Stomach (tissue), 9 donors: ENCODE measurements around the gene ZMYM1. TPM values are rescaled to one million over a fixed set of nuclear protein-coding genes. Genes with fewer than 3 reads are reported as not detected.

ENCODE experiments used
- DNase-seq, 2 donors: peaks; one replicate each; pipeline versions ENCODE4 v3.0.0 to v3.0.0-alpha.2; 2013 to 2019
- H3K27ac ChIP-seq, 5 donors: fragments of 200-600 bp in 4 of 5; sonication (generic) in 4 of 5; one replicate each; pipeline ENCODE4 v1.5.1; 2013 to 2019; ENCODE audit warnings: mild to moderate bottlenecking in 1 of 5, moderate library complexity in 1 of 5
- H3K27me3 ChIP-seq, 3 donors: fragments of 200-600 bp; sonication (generic); one replicate each; pipeline ENCODE4 v1.5.1; 2017 to 2019; ENCODE audit warnings: mixed run types in 1 of 3
- H3K36me3 ChIP-seq, 4 donors: fragments of 200-600 bp; sonication (generic); 1 replicate in 3 of 4; 2 replicates in 1 of 4; pipeline ENCODE4 v1.5.1; 2016 to 2019
- H3K4me1 ChIP-seq, 4 donors: fragments of 200-600 bp; sonication (generic); one replicate each; pipeline ENCODE4 v1.5.1; 2016 to 2019
- H3K4me3 ChIP-seq, 4 donors: fragments of 200-600 bp; sonication (generic) in 3 of 4; one replicate each; pipeline ENCODE4 v1.5.1; 2016 to 2019; ENCODE audit warnings: mild to moderate bottlenecking in 1 of 4
- H3K9me3 ChIP-seq, 4 donors: fragments of 200-600 bp; sonication (generic); one replicate each; pipeline ENCODE4 v1.5.1; 2016 to 2019
- CTCF ChIP-seq, 7 experiments: fragments of 450-650 bp in 4 of 7; fragments of 200-600 bp in 3 of 7; sonication (generic) in 3 of 7; IDR thresholded peaks; one replicate each; pipeline ENCODE4 v1.5.1; 2016 to 2019; ENCODE audit warnings: antibody characterized with exemption in 7 of 7, control low read depth in 2 of 7, mild to moderate bottlenecking in 1 of 7
- EP300 ChIP-seq: sonication (generic); formaldehyde crosslinking; IDR thresholded peaks from one replicate; pipeline ENCODE4 v1.6.1; 2017; ENCODE audit warnings: antibody characterized with exemption
- POLR2A ChIP-seq, 4 donors: fragments of 450-650 bp; IDR thresholded peaks; one replicate each; pipeline ENCODE4 v1.6.1; 2016; ENCODE audit warnings: antibody characterized with exemption in 4 of 4, control low read depth in 2 of 4, mild to moderate bottlenecking in 1 of 4, moderate library complexity in 1 of 4
- POLR2AphosphoS5 ChIP-seq, 3 donors: sonication (generic); formaldehyde crosslinking; IDR thresholded peaks; one replicate each; pipeline ENCODE4 v1.6.1; 2016; ENCODE audit warnings: antibody characterized with exemption in 3 of 3
- WGBS, 5 donors: extraction: QIAGEN DNeasy Blood & Tissue Kit in 3 of 5; methylation state at CpG; one replicate each; pipeline versions ENCODE4 v1.1.5 to v1.1.7; 2013 to 2018; 5-methylcytosine and 5-hydroxymethylcytosine counted together
- intact Hi-C: fragments of 100-400 bp; cut with DNase I; formaldehyde crosslinking; loops from one replicate; pipeline ENCODE4 v1.15.1; 2023; ENCODE audit warnings: low total_unique reads
- polyA plus RNA-seq, 3 donors: library from polyadenylated mRNA; stranded (reverse); fragments of 200-250 nt; gene quantifications; one replicate each; pipeline ENCODE4 v1.2.3, GENCODE V29; 2013
- total RNA-seq, 5 donors: library from RNA; depleted of rRNA; stranded (reverse); fragments of >200 nt; gene quantifications; one replicate each; pipeline versions ENCODE4 v1.1.0 to v1.2.3, GENCODE V29; 2014 to 2016
- donor health status: healthy with polysubstance abuse.
- donor health status: Bipolar disorder and iron deficiency.
- donor health status: healthy.

Gene ZMYM1
- total and polyA plus RNA-seq, 8 donors: 0.58 to 65.6 (median 2.8) TPM

- no peak overlapping the region for H3K4me3 ChIP-seq
- peaks cover 0 to 13% (median 5%) of the 10 kb centered on the region in 4 donors for H3K9me3 ChIP-seq
- peaks cover 0 to 16% (median 0%) of the 10 kb centered on the region in 3 donors for H3K27me3 ChIP-seq
- WGBS, 5 donors: 77 to 87% (median 82%) methylated on average over 2 of the region's 2 CpGs
- H3K4me1 ChIP-seq: no peaks in the 10 kb centered on the region
- no peaks in the 10 kb centered on the region for H3K36me3 ChIP-seq
- no peak overlapping the region for H3K27ac ChIP-seq
- intact Hi-C loops: no loop called here
- TF ChIP-seq EP300: no peak
- no peak for TF ChIP-seq CTCF (IDR thresholded peaks at IDR 0.05)
- no peak for TF ChIP-seq POLR2A (IDR thresholded peaks at IDR 0.05)
- TF ChIP-seq POLR2AphosphoS5 (IDR thresholded peaks at IDR 0.05): no peak
- DNase-seq: no peak
Observed at GRCh38 chr1:35058988-35059387, 20.2 kb upstream of the ZMYM1 start.

- H3K36me3 ChIP-seq: no peaks in the 10 kb centered on the region
- H3K4me1 ChIP-seq: no peaks in the 10 kb centered on the region
- peaks cover 0 to 13% (median 5%) of the 10 kb centered on the region in 4 donors for H3K9me3 ChIP-seq
- peaks cover 0 to 16% (median 0%) of the 10 kb centered on the region in 3 donors for H3K27me3 ChIP-seq
- intact Hi-C loops: no loop called here
- H3K4me3 ChIP-seq: no peak overlapping the region
- TF ChIP-seq POLR2A (IDR thresholded peaks at IDR 0.05) (no peak), EP300 (no peak), CTCF (IDR thresholded peaks at IDR 0.05) (no peak), POLR2AphosphoS5 (IDR thresholded peaks at IDR 0.05) (no peak)
- H3K27ac ChIP-seq: no peak overlapping the region
- no peak for DNase-seq
- WGBS, 5 donors: 46 to 58% (median 55%) methylated on average over 4 of the region's 4 CpGs
Observed at GRCh38 chr1:35062518-35063196, 16.5 kb upstream of the ZMYM1 start.

DNA sequence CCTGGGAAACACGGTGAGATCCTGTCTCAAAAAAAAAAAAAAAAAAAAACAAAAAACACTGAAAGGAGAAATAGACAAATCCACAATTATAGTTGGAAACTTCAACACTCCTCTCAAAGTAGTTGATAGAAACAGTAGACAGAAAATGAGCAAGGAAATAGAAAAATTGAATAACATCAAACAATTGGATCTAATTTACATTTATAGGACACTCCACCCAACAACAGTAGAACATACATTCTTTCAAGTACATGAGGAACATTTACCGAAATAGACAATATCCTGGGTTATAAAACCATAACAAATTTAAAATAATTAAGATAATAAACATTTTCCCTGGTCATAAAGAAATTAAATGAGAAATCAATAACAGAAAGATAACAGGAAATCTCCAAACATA is 14.9 kb upstream of the ZMYM1 start:
- no peak overlapping the region for H3K27ac ChIP-seq
- DNase-seq: no peak
- no peak overlapping the region for H3K4me3 ChIP-seq
- TF ChIP-seq EP300: no peak
- TF ChIP-seq POLR2A (IDR thresholded peaks at IDR 0.05): no peak
- TF ChIP-seq POLR2AphosphoS5 (IDR thresholded peaks at IDR 0.05): no peak
- no peak for TF ChIP-seq CTCF (IDR thresholded peaks at IDR 0.05)
- intact Hi-C loops: no loop called here
- H3K36me3 ChIP-seq: no peaks in the 10 kb centered on the region
- H3K9me3 ChIP-seq: peaks cover 0 to 8% (median 1%) of the 10 kb centered on the region in 4 donors
- peaks cover 0 to 9% (median 0%) of the 10 kb centered on the region in 3 donors for H3K27me3 ChIP-seq
- 72 to 90% (median 79%) methylated on average over 2 of the region's 2 CpGs for WGBS, 5 donors
- H3K4me1 ChIP-seq: no peaks in the 10 kb centered on the region

DNA sequence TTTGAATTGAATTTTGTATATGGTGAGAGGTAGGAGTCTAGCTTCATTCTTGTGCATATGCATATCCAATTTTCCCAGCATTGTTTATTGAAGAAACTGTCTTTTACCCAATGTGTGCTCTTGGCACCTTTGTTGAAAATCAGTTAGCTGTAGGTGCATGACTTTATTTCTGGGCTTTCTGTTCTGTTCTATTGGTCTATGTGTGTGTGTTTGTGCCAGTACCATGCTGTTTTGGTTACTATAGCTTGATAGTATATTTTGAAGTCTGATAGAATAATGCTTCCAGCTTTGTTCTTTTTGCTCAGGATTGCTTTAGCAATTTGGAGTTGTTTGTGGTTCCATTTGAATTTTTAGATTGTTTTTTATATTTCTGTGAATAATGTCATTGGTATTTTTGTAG is 9.4 kb upstream of the ZMYM1 start:
- TF ChIP-seq CTCF (IDR thresholded peaks at IDR 0.05): no peak
- no peak for TF ChIP-seq POLR2A (IDR thresholded peaks at IDR 0.05)
- no peak for TF ChIP-seq EP300
- TF ChIP-seq POLR2AphosphoS5 (IDR thresholded peaks at IDR 0.05): no peak
- H3K9me3 ChIP-seq: peaks cover 0 to 7% (median 4%) of the 10 kb centered on the region in 4 donors
- intact Hi-C loops: no loop called here
- H3K4me1 ChIP-seq: no peaks in the 10 kb centered on the region
- H3K27me3 ChIP-seq: no peaks in the 10 kb centered on the region
- H3K36me3 ChIP-seq: no peaks in the 10 kb centered on the region
- H3K4me3 ChIP-seq: no peak overlapping the region
- no peak overlapping the region for H3K27ac ChIP-seq
- DNase-seq: no peak
